AG10803 (cell line): ENCODE measurements around the gene HSPA1B.
"Not testable (repeated sequence)": the region's sequence is repeated elsewhere in the genome, so short reads cannot be mapped to it uniquely, and the experiment has no call there.

Experiments
- DNase-seq: peaks from one replicate; pipeline ENCODE4 v3.0.0; 2010; ENCODE audit warnings: low read depth
- H3K4me3 ChIP-seq: 2 replicates; pipeline ENCODE4 v1.5.1; 2011; ENCODE audit warnings: mild to moderate bottlenecking, low read length, control low read depth
- TF ChIP-seq, protein P1 (sequence below): conservative IDR thresholded peaks from 2 replicates; pipeline ENCODE4 v1.5.1; 2011; ENCODE audit warnings: mild to moderate bottlenecking, low read length, control low read depth, inconsistent platforms

HSPA1B gene

GRCh38 chr6:31836474-31837368 lies 9.2 kb downstream of the HSPA1B start:
- TF ChIP-seq, protein P1, sequence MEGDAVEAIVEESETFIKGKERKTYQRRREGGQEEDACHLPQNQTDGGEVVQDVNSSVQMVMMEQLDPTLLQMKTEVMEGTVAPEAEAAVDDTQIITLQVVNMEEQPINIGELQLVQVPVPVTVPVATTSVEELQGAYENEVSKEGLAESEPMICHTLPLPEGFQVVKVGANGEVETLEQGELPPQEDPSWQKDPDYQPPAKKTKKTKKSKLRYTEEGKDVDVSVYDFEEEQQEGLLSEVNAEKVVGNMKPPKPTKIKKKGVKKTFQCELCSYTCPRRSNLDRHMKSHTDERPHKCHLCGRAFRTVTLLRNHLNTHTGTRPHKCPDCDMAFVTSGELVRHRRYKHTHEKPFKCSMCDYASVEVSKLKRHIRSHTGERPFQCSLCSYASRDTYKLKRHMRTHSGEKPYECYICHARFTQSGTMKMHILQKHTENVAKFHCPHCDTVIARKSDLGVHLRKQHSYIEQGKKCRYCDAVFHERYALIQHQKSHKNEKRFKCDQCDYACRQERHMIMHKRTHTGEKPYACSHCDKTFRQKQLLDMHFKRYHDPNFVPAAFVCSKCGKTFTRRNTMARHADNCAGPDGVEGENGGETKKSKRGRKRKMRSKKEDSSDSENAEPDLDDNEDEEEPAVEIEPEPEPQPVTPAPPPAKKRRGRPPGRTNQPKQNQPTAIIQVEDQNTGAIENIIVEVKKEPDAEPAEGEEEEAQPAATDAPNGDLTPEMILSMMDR = peak; percentile 25; the same call in 1 of the 2 replicates
- peak overlapping the region; percentile 94 for H3K4me3 ChIP-seq

GRCh38 chr6:31837369-31838113 lies 10.0 kb downstream of the HSPA1B start:
- TF ChIP-seq, protein P1 = no peak
- DNase-seq = no peak
- H3K4me3 ChIP-seq = peak overlapping the region; percentile 94

More at GRCh38 chr6:31836474-31837368, 9.2 kb downstream of the HSPA1B start:
- peak; percentile 34 for DNase-seq

DNA sequence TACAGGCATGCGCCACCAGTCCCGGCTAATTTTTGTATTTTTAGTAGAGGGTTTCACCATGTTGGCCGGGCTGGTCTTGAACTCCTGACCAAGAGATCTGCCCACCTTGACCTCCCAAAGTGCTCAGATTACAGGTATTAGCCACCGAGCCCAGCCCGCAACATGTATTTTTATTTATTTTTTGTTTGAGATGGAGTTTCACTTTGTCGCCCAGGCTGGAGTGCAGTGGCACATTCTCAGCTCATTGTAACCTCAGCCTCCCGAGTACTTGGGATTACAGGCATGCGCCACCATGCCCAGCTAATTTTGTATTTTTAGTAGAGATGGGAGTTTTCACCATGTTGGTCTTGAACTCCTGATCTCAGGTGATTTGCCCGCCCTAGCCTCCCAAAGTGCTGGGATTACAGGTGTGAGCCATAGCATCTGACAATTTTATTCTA lies 10.6 kb downstream of the HSPA1B start:
- peak overlapping the region; percentile 94 for H3K4me3 ChIP-seq
- DNase-seq = not testable (repeated sequence)

GRCh38 chr6:31838968-31839367 lies 11.4 kb downstream of the HSPA1B start:
- DNase-seq = no peak
- H3K4me3 ChIP-seq = no peak overlapping the region

GRCh38 chr6:31839779-31840126 lies 12.2 kb downstream of the HSPA1B start:
- DNase-seq = not testable (repeated sequence)

More at GRCh38 chr6:31838968-31839367, 11.4 kb downstream of the HSPA1B start:
- TF ChIP-seq, protein P1 = no peak

GRCh38 chr6:31842053-31842452 lies 14.5 kb downstream of the HSPA1B start:
- TF ChIP-seq, protein P1 = no peak
- H3K4me3 ChIP-seq = no peak overlapping the region
- DNase-seq = no peak

More at GRCh38 chr6:31839779-31840126, 12.2 kb downstream of the HSPA1B start:
- H3K4me3 ChIP-seq = not testable (repeated sequence)

DNA sequence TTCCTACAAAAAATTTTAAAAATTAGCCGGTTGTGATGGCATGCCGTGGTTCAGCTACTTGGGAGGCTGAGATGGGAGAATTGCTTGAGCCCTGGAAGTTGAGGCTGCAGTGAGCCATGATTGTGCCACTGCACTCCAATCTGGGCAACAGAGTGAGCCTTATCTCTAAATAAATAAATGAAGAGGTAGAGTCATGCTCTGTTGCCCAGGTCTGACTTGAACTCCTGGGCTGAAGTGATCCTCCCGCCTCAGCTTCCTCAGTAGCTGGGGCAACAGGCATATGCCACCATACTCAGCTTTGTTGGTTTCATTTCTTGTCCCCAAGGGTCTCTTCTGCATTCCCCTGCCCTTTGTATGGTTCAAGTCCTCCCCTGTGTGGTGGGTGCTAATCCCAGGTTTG lies 17.0 kb downstream of the HSPA1B start:
- no peak overlapping the region for H3K4me3 ChIP-seq
- no peak for DNase-seq
- TF ChIP-seq, protein P1 = no peak
